NCI-H2171 treated with DMSO at 0.1 percent for 48 hours (cell line): ENCODE results near the gene APC.
A peak's percentile ranks its signal among the peaks of the same experiment; 100 is the strongest.

Experiments
- DNase-seq: peaks from one replicate; lab custom pipeline; 2025; lab: John Stamatoyannopoulos, UW

Gene APC

GRCh38 chr5:112737463-112738190 lies at the start of gene APC:
TSS of gene APC (plus strand) at chr5:112737885. CDS start at chr5:112754891, 17,006 bp downstream.
- peak; percentile 80 for DNase-seq

DNA sequence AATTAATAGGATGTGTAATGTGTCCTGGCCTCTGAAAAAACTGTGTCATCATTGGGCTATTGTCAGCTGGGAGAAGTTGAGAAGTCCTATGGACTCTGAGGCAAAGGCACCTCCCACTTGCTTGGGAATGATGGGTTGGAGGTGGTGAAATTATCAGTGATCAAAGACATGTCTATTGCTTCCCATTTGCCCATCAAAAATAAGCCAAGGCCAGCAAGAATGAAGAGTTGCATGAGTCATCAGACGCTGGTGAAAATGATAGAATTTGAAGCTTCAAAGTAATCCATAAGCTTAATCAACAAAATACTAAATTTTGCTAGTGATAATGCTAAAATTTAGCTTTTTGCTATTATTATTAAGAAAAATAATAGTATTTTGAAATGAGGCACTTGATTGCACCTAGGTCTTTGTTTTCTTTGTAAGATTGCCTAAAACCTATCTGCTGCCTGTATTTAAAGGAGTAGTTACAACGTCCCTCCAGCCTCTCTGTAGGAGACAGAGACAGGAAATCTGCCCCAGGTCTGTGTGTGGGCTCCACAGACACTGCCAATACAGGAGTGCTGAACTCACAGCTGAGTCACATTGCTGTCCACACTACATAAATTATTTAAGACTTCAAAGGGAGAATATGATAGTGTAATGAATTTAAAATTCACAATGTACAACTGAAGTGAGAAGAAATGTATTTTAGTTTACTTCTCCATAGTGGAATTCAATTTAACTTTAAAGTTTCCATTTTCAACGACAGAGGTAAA lies 48.4 kb upstream of the APC start:
- no peak for DNase-seq

GRCh38 chr5:112690605-112691338 lies 46.9 kb upstream of the APC start:
- no peak for DNase-seq

DNA sequence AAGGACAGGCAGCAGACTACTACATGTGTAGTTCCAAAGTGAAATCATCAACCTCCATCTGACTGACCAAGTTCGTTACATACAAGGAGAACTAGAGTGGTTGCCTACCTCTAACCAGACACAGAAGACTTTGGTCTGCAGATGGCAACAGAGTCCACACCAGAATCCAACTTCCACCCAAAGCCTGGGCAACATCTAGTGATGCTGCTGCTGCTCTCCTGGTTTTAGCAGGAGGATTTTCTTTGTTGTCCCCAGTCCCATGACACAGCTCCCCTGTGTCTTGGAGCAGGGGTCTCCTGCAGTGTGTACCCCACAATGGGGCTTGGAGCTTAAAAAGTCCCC lies 46.4 kb upstream of the APC start:
- DNase-seq = no peak

- no peak for DNase-seq
These were observed 45.9 kb upstream of the APC start for GRCh38 chr5:112691758-112692157.

- no peak for DNase-seq
These were observed 45.2 kb upstream of the APC start for GRCh38 chr5:112692472-112692871.

- peak; percentile 3 for DNase-seq
These were observed 44.4 kb upstream of the APC start for GRCh38 chr5:112693301-112693700.

DNA sequence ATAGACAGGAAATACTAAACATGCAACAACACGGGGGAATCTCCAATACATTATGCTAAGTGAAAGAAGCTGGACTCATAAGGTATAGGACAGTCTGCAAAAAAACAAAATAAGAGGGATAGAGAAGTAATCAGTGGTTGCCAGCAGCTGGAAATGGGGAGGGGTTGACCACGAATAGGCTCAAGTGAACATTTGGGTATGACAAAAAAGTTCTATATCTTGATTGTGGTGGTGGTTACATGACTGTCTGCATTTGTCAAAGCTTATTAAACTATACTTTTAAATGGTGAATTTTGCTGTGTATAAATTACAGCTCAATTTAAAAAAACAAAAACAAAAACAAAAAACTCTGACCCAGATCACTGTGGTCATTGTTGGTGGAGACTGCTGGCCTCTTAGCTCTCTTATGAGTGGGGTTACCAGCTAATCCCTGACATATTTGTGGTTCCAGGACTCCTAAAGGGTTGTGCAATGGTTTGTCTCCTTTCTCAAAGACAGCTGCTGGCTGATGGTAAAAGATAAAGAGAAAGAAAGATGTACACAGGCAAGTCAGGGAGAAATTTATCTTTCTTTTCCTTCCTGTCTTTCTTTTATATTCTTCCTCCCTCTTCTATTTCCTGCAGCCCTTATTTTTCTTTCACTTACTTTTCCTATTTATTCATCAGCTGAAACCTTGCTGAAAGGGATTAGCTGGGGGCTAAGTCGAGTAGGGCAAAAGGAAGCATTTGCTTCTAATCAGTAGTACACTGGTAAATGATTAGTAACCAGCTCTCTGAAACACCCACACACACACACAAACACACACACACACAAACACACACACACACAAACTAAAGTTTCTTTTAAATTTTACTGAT lies 42.6 kb upstream of the APC start:
- peak; percentile 5 for DNase-seq

GRCh38 chr5:112696786-112697185 lies 40.9 kb upstream of the APC start:
- DNase-seq = peak; percentile 28

- DNase-seq = peak; percentile 81
These were observed 40.4 kb upstream of the APC start for GRCh38 chr5:112697322-112697721.

DNA sequence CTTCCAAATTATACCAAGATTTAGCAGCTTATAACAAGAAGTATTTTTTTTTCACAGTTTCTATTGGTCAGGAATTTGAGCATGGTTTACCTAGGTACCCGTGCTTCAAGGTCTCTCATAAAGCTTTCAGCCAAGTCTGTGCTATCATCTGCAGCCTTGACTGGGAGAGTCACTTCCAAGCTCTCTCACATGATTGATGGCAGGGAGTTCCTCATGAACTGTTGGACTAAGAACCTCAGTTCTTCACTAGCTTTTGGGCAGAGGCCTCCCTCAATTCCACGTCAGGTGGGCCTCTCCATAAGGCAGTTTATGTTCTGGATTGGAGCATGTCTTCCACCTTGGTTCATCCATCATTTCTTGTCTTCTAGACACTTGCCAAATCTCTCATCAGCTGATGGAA lies 39.9 kb upstream of the APC start:
- DNase-seq = no peak

GRCh38 chr5:112703866-112704820 lies 33.5 kb upstream of the APC start:
- peak; percentile 23 for DNase-seq

DNA sequence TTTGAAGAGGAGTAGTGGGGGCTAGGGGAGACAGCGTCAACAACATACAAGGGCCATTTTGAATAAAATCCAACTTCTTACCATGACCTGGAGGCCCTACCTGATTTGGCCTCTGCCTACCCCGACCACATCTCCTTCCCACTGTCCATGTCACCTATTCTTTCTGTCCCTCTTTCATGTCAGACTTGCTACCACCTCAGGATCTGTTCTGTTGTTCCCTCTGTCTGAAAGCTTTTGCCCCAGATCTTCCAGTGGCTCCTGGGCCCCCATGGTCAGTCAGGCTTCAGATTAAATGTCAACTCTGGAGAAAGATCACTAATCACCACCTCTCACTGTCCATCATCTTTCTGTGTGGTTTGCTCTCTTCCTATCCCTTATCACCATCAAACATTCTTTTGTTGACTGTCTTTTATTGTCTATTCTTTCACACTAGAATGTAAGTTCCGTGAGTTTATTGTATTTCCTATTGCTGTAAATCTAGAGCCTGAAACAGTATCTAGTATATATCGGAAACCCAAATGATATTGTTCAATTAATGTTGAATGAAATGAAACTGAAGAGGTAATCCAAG lies 31.2 kb upstream of the APC start:
- DNase-seq = no peak

- peak; percentile 95 for DNase-seq
These were observed 30.2 kb upstream of the APC start for GRCh38 chr5:112707187-112708102.

DNA sequence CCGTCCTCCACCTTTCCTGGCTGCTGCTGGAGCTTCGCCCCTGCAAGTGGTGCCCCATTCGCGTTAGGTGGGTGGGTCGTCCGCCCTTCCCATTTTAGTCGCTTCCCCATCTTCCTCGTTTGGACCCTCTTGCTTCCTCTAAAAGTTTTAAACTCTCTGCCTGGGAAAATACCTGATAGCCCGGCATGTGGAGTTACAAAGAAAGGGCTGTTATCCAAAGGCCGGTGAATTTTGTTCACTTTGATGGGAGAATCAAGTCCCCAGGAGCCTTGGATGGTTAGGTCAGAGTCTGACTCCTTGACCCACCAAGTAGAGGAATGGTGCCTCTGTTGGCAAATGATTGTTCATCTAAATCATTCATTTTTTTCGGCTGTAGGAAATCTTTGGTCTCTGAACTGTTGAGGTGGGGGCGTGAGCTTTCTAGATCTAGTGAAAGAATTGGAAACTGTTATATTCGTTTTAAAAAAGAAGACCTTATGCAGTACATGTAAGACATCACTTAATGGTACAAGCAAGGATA lies 29.5 kb upstream of the APC start:
- no peak for DNase-seq

DNA sequence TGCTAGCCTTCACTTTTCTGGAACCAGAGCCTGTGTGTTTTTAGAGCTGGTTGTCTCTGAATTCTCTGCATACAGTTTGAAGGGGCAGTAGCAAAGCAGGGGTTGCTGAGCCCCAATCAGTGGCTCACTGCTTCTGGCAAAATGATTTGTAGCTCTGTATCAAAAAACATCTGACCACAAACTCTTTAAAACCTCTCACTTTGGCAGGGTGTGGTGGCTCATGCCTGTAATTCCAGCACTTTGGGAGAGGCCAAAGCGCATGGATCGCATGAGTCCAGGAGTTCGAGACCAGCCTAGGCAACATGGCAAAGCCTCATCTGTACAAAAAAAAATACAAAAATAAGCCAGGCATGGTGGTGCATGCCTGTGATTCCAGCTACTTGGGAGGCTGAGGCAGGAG lies 28.3 kb upstream of the APC start:
- no peak for DNase-seq

DNA sequence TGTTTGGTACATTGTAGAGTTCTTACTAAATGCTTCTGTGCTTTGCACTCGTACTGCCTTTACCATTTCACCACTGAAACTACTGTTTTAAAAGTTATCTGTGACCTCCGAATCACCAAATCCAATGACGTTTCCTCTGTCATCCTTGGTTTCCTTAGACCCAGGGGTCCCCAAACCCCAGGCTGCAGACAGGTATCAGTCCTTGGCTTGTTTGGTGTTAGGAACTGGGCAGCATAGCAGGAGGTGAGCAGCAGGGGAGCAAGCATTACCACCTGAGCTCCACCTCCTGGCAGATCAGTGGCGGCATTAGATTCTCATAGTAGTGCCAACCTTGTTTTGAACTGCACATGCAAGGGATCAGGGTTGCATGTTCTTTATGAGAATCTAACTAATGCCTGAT lies 26.8 kb upstream of the APC start:
- no peak for DNase-seq

GRCh38 chr5:112711436-112711835 lies 26.2 kb upstream of the APC start:
- DNase-seq = no peak

DNA sequence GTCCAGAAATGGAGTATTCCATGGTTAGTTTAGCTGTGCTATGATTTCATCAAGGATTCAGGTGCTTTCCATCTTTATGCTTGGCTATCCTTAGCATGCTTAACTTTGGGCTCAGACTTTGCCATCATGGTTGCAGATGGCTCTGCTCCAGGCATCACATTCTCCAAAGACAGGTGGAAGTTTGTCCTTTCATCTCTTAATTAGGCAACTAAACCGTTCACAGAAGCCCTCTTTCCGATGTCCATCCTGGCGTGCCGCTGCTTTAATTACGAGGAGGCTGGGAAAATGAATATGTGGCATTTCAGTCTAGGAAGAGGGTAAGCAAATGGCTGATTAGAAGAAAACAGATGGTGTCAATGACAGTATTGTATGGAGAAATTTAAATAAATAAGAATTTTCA lies 24.5 kb upstream of the APC start:
- no peak for DNase-seq
